Hair follicular keratinocyte (primary cell): ENCODE data around the gene COX15. TPM values are rescaled to one million over a fixed set of nuclear protein-coding genes. Genes with fewer than 3 reads are reported as not detected.

Source experiments
- total RNA-seq: library from RNA; depleted of rRNA; stranded (reverse); fragments of >200 nt; gene quantifications from 2 replicates; pipeline ENCODE4 v1.2.3, GENCODE V29; 2015

COX15 gene
- 23.6 and 24.7 TPM in 2 replicates for total RNA-seq

DNA sequence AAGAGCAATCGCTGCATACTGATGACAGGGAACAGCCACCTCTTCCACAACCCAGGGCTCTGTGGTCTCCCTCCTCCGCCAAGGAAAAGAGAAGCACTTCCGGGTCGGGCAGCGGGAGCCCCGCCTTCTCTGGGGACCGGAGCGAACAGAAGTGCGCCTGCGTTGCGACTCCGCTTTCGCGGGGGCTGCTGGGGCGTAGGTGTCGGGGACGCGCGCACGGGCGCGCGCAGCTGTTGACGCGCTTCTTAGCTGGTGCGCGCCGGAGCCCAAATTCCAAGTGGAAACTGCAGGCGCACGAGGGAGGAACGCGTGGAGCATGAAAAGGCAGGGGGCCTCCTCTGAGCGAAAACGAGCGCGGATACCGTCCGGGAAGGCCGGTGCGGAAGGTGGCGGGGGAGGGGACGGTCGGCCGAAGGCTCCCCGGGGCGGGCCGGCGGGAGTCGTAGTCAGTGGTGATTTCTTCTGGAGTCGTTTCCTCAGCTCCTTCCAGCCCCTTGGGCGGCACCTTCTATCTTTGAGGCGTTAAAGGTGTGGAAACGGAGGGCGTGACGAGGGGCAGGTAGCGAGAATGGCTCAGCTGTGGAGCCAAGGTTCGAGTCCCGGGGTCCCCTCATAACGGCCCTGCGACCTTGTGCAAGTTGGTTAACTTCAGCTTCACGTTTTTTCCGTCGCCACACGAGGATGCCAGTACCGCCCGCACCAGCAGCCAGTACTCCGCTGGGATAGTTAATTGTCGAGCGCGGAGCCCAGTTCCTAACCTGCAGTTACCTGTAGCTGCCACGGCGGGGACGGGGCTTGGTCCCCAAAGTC lies at the start of gene COX15, which contains the start of gene CUTC:
Gene COX15 (minus strand): TSS at position 95 of the 810 bp plus-strand sequence. CDS start 78 bp downstream, at position 17.
Gene CUTC (plus strand): TSS at position 202 of the 810 bp plus-strand sequence. CDS start 115 bp downstream, at position 317.

Other genes starting within 250 kb of the COX15 start
- not detected in 2 replicates for gene NKX2-3, start 199.2 kb downstream of the COX15 start, total RNA-seq
- gene SLC25A28, start 111.7 kb downstream of the COX15 start, total RNA-seq = 6.5 and 9.9 TPM in 2 replicates
- gene ENTPD7, start 72.6 kb downstream of the COX15 start, total RNA-seq = 11.5 and 13.4 TPM in 2 replicates
- 17.6 and 26.2 TPM in 2 replicates for gene CUTC, start 107 bp upstream of the COX15 start, total RNA-seq
- gene ABCC2, start 50.5 kb upstream of the COX15 start, total RNA-seq = 0.15 and 0.39 TPM in 2 replicates